Measurements from ENCODE around the gene CPEB3. TPM values are rescaled to one million over a fixed set of nuclear protein-coding genes. Genes with fewer than 3 reads are reported as not detected.

CPEB3 gene
- total RNA-seq, 1 donor, result 0.99 TPM

DNA sequence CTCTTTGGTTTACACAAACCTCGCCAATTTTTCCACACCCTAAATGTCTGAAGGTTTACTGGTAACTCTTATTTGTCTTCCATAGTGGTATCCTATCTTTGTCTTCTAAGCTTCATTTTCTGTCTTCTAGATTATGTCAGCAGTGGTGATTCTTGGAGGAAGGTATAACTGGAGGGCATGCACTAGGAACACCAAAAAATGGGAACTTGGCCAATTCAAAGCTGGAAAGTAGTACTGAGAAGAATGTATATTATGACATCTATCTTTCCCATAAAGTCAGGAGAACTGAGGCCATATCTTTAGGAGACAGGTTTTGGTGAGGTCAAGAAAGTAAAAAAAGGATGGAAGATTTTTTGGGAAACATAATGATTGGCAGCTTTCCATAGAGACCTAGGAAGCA is 113.3 kb downstream of the CPEB3 start:
- TF ChIP-seq, protein P1, sequence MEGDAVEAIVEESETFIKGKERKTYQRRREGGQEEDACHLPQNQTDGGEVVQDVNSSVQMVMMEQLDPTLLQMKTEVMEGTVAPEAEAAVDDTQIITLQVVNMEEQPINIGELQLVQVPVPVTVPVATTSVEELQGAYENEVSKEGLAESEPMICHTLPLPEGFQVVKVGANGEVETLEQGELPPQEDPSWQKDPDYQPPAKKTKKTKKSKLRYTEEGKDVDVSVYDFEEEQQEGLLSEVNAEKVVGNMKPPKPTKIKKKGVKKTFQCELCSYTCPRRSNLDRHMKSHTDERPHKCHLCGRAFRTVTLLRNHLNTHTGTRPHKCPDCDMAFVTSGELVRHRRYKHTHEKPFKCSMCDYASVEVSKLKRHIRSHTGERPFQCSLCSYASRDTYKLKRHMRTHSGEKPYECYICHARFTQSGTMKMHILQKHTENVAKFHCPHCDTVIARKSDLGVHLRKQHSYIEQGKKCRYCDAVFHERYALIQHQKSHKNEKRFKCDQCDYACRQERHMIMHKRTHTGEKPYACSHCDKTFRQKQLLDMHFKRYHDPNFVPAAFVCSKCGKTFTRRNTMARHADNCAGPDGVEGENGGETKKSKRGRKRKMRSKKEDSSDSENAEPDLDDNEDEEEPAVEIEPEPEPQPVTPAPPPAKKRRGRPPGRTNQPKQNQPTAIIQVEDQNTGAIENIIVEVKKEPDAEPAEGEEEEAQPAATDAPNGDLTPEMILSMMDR (IDR thresholded peaks at IDR 0.05; ENCODE audit: insufficient read depth, low read length), result no peak
- no peak overlapping the region for H3K4me3 ChIP-seq (ENCODE audit: low read depth, low read length)
- DNase-seq (ENCODE audit: low read depth), result peak; percentile 13

DNA sequence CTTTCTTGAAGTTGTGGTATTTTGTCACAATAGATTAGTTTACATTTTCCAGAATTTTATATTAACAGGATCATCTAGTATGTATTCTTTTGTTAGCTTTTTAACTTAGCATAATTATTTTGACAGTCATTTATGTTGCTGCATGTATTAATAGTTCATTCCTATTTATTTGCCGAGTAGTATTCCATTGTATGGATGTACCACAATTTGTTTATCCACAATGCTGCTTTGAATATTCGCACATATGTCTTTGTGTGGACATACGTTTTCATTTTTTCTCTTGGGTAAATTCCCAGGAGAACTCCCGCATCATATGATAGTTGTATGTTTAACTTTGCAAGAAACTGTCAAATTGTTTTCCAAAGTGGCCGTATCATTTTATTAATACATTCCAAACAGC is 115.7 kb downstream of the CPEB3 start:
- H3K4me3 ChIP-seq (ENCODE audit: low read depth, low read length), result no peak overlapping the region
- no peak for DNase-seq (ENCODE audit: low read depth)
- TF ChIP-seq, protein P1 (IDR thresholded peaks at IDR 0.05; ENCODE audit: insufficient read depth, low read length), result no peak

DNA sequence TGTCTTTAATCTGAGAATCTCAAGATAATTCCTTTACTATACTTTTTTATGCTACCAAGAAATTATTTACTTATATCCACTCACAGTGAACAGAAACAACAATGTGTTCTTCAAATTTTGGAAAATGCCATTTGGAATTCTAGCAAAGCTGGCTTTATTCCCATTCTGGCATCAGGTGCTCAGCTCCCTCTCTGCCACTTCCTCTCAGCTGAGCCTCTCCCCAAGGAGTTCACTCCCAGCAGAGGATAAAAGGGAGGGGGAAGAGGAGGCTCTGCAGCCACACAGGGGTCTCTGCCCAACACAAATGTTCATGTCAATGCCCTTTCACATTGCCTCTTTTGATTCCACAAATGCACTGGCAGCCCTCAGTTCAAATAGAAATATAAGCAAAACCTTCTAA is 116.9 kb downstream of the CPEB3 start:
- no peak for DNase-seq (ENCODE audit: low read depth)
- H3K4me3 ChIP-seq (ENCODE audit: low read depth, low read length), result no peak overlapping the region
- TF ChIP-seq, protein P1 (IDR thresholded peaks at IDR 0.05; ENCODE audit: insufficient read depth, low read length), result no peak

- peak; percentile 55 for DNase-seq (ENCODE audit: low read depth)
- TF ChIP-seq, protein P1 (IDR thresholded peaks at IDR 0.05; ENCODE audit: insufficient read depth, low read length), result no peak
- no peak overlapping the region for H3K4me3 ChIP-seq (ENCODE audit: low read depth, low read length)
These were observed 126.7 kb downstream of the CPEB3 start for GRCh38 chr10:92164036-92164696.

DNA sequence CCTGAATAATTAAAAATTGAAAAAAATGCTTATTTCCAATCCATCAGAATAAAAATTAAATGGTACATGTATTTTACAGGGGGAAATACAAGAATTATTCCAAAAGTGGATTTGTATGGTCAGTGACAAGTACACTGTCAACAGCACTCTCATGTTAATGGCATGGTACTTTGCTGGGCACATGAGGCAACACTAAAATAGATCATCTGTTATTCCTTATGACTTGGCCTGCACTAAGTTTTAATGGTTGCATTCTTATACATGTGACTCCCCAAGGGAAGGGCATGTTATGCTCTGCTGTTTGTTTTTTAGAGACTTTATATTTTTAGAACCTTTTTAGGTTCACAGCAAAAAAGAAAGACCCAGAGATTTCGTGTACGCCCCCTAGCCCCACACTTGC is 128.3 kb downstream of the CPEB3 start:
- TF ChIP-seq, protein P1 (IDR thresholded peaks at IDR 0.05; ENCODE audit: insufficient read depth, low read length), result no peak

DNA sequence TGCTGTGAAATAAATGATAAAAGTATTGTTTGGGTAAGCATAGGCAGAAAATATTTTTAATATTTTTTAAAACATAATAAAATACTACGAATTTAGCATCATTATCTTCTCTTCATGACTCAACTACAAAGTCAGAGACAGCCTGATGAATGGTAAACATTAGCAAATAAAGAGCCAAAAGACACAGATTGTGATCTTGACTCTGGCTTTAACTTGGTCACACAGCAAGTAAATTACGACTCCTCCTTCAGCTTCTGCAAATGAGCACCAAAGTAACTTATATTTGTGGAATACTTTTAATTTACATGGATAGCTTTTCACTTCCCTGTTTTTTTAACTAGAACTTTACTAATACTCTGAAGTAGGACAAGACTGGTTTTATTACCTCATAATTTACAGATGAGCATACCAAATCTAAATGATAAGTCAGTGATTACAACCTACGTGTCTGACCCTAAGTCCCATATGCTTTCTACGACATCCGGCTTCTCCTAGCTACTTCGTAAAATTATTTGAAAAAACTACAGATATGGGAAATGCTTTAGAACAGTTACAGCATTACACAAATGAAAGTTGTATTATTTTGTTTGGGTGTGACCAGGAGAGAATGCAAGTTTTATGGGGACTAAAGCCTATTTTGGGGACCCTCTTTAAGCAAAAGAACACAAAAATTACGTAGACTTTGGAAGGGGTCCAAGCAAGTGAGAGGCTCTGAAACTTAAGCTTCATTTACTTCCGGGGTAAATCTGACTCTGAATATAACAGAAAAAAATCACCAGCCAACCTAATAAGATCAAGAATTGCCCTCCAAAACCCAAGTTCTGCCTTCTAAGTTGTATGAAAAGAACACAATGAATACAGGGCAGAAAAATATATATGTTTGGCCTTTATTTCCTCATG is 133.8 kb downstream of the CPEB3 start:
- no peak overlapping the region for H3K4me3 ChIP-seq (ENCODE audit: low read depth, low read length)
- TF ChIP-seq, protein P1 (IDR thresholded peaks at IDR 0.05; ENCODE audit: insufficient read depth, low read length), result no peak
- no peak for DNase-seq (ENCODE audit: low read depth)

More for the DNA sequence above, 128.3 kb downstream of the CPEB3 start:
- no peak for DNase-seq (ENCODE audit: low read depth)
- no peak overlapping the region for H3K4me3 ChIP-seq (ENCODE audit: low read depth, low read length)
